Liver (tissue), 9 donors: ENCODE results near the gene OCA2. TPM values are rescaled to one million over a fixed set of nuclear protein-coding genes. Genes with fewer than 3 reads are reported as not detected.

ENCODE experiments used
- DNase-seq: peaks from one replicate; pipeline ENCODE4 v3.0.0-alpha.2; 2017; ENCODE audit warnings: low spot score
- H3K27ac ChIP-seq, 2 donors: one replicate each; pipeline ENCODE4 v1.7.0; 2013; ENCODE audit warnings: inconsistent platforms in 2 of 2, low read length in 2 of 2, control low read depth in 1 of 2, low read depth in 1 of 2, mild to moderate bottlenecking in 1 of 2
- H3K27me3 ChIP-seq, 4 donors: one replicate each; pipeline versions ENCODE4 v1.6.1 to v1.7.0; 2013; ENCODE audit warnings: low read length in 3 of 4, inconsistent platforms in 1 of 4, mild to moderate bottlenecking in 1 of 4, moderate library complexity in 1 of 4; ENCODE audit not compliant: control insufficient read depth in 4 of 4, insufficient read depth in 4 of 4
- H3K36me3 ChIP-seq, 4 donors: one replicate each; pipeline versions ENCODE4 v1.6.1 to v1.7.0; 2013; ENCODE audit warnings: low read length in 3 of 4, mild to moderate bottlenecking in 3 of 4, low read depth in 1 of 4, moderate library complexity in 1 of 4; ENCODE audit not compliant: control insufficient read depth in 4 of 4, insufficient read depth in 3 of 4
- H3K4me1 ChIP-seq, 4 donors: one replicate each; pipeline versions ENCODE4 v1.6.1 to v1.7.0; 2013; ENCODE audit warnings: low read length in 3 of 4, mild to moderate bottlenecking in 3 of 4, moderate library complexity in 1 of 4; ENCODE audit not compliant: control insufficient read depth in 4 of 4, insufficient read depth in 4 of 4
- H3K4me3 ChIP-seq, 3 donors: one replicate each; pipeline versions ENCODE4 v1.6.1 to v1.7.0; 2013; ENCODE audit warnings: low read length in 3 of 3, control low read depth in 1 of 3, low read depth in 1 of 3, mild to moderate bottlenecking in 1 of 3
- H3K9ac ChIP-seq, 2 donors: one replicate each; pipeline ENCODE4 v1.7.0; 2013; ENCODE audit warnings: low read length in 2 of 2, mild to moderate bottlenecking in 2 of 2, moderate library complexity in 2 of 2, control low read depth in 1 of 2, low read depth in 1 of 2
- H3K9me3 ChIP-seq, 4 donors: one replicate each; pipeline versions ENCODE4 v1.6.1 to v1.7.0; 2013; ENCODE audit warnings: low read length in 3 of 4; ENCODE audit not compliant: control insufficient read depth in 4 of 4
- CTCF ChIP-seq: fragments of 150-350 bp; IDR thresholded peaks from 2 replicates; pipeline ENCODE4 v1.5.1; 2017; ENCODE audit warnings: improper control_type of control experiment, low read depth, low read length; ENCODE audit not compliant: missing input control
- EGR1 ChIP-seq, 2 donors: IDR thresholded peaks; 2 replicates each; pipeline ENCODE4 v1.6.1; 2016 to 2018; ENCODE audit warnings: antibody characterized with exemption in 2 of 2, low read depth in 2 of 2
- FOXA1 ChIP-seq: IDR thresholded peaks from 2 replicates; pipeline ENCODE4 v1.6.1; 2016; ENCODE audit warnings: antibody characterized with exemption
- FOXA2 ChIP-seq: IDR thresholded peaks from 2 replicates; pipeline ENCODE4 v1.6.1; 2016; ENCODE audit warnings: antibody characterized with exemption
- GABPA ChIP-seq, 2 donors: IDR thresholded peaks in 1 of 2; conservative IDR thresholded peaks in 1 of 2; 2 replicates each; pipeline ENCODE4 v1.6.1; 2016; ENCODE audit warnings: antibody characterized with exemption in 2 of 2, mild to moderate bottlenecking in 1 of 2, moderate library complexity in 1 of 2
- HNF4A ChIP-seq, 2 donors: conservative IDR thresholded peaks; 2 replicates each; pipeline ENCODE4 v1.6.1; 2016; ENCODE audit warnings: antibody characterized with exemption in 2 of 2, mild to moderate bottlenecking in 2 of 2
- HNF4G ChIP-seq: IDR thresholded peaks from 2 replicates; pipeline ENCODE4 v1.6.1; 2016; ENCODE audit warnings: antibody characterized with exemption
- JUND ChIP-seq, 2 donors: IDR thresholded peaks; 2 replicates each; pipeline ENCODE4 v1.6.1; 2016; ENCODE audit warnings: antibody characterized with exemption in 2 of 2
- NR2F2 ChIP-seq: IDR thresholded peaks from 2 replicates; pipeline ENCODE4 v1.6.1; 2016; ENCODE audit warnings: antibody characterized with exemption
- RAD21 ChIP-seq, 2 donors: IDR thresholded peaks; 2 replicates each; pipeline ENCODE4 v1.6.1; 2016; ENCODE audit warnings: antibody characterized with exemption in 2 of 2, mild to moderate bottlenecking in 2 of 2
- RXRA ChIP-seq, 2 donors: IDR thresholded peaks; 2 replicates each; pipeline ENCODE4 v1.6.1; 2017 to 2018; ENCODE audit warnings: antibody characterized with exemption in 2 of 2, mild to moderate bottlenecking in 1 of 2
- TAF1 ChIP-seq: conservative IDR thresholded peaks from 2 replicates; pipeline ENCODE4 v1.6.1; 2016; ENCODE audit warnings: antibody characterized with exemption, mild to moderate bottlenecking
- YY1 ChIP-seq: IDR thresholded peaks from 2 replicates; pipeline ENCODE4 v1.6.1; 2016; ENCODE audit warnings: antibody characterized with exemption, mild to moderate bottlenecking
- ZBTB33 ChIP-seq: IDR thresholded peaks from 2 replicates; pipeline ENCODE4 v1.6.1; 2016; ENCODE audit warnings: antibody characterized with exemption
- WGBS: extraction: QIAGEN DNeasy Blood & Tissue Kit; methylation state at CpG from one replicate; pipeline ENCODE4 v1.1.7; 2013; 5-methylcytosine and 5-hydroxymethylcytosine counted together
- polyA plus RNA-seq, 2 donors: library from polyadenylated mRNA; stranded (reverse) in 1 of 2; unstranded in 1 of 2; fragments of 200-250 nt in 1 of 2; fragments of >200 nt in 1 of 2; fragmentation: Nextera tagmentation in 1 of 2; extraction: Ambion mirVana in 1 of 2; gene quantifications; one replicate each; pipeline versions ENCODE4 v1.2.1 to v1.2.3, GENCODE V29; 2013 to 2015
- total RNA-seq, 2 donors: library from RNA; depleted of rRNA; stranded (reverse); fragments of >200 nt; gene quantifications; one replicate each; pipeline ENCODE4 v1.2.3, GENCODE V29; 2014
- TF ChIP-seq, protein P1 (sequence below): IDR thresholded peaks from 2 replicates; pipeline ENCODE4 v1.6.1; 2016; ENCODE audit warnings: antibody characterized with exemption
- TF ChIP-seq, protein P2 (sequence below): IDR thresholded peaks from 2 replicates; pipeline ENCODE4 v1.6.1; 2016; ENCODE audit warnings: antibody characterized with exemption
- TF ChIP-seq, protein P3 (sequence below): IDR thresholded peaks from 2 replicates; pipeline ENCODE4 v1.6.1; 2016; ENCODE audit warnings: antibody characterized with exemption, mild to moderate bottlenecking
- donor health status: healthy.
- donor health status: healthy.
- donor health status: healthy.
- donor health status: healthy.
- donor health status: healthy.

The OCA2 gene
- total and polyA plus RNA-seq, 4 donors = 0.02 to 0.56 (median 0.15) TPM

DNA sequence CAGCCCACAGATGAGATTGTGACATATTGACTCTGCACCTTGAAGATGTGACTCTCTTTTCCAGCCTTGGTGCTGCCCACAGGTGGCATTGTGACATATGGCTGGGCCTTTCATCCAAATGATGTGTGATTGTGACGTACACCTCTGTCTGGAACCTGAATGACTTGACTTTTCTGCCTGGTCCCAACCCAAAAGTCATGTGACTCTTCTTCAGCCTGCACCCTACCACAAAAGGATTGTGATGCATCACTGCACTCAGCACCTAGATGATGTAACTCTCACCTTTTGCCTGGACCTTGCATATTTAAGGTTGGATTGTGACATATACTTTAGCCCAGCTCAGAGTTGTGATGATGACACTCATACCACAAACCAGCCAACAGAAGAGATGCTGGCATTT is 204.5 kb downstream of the OCA2 start:
- H3K4me1 ChIP-seq = no peaks in the 10 kb centered on the region
- no peak for DNase-seq
- no peak overlapping the region for H3K4me3 ChIP-seq
- H3K9me3 ChIP-seq = peaks cover 0 to 13% (median 5%) of the 10 kb centered on the region in 4 donors
- TF ChIP-seq RXRA (IDR thresholded peaks at IDR 0.05) (no peak), TAF1 (no peak), HNF4A (conservative IDR thresholded peaks at IDR 0.05) (no peak), RAD21 (IDR thresholded peaks at IDR 0.05) (no peak), FOXA2 (no peak), JUND (IDR thresholded peaks at IDR 0.05) (no peak), GABPA (IDR thresholded peaks at IDR 0.05 in 1 of 2, conservative IDR thresholded peaks at IDR 0.05 in 1 of 2) (no peak), YY1 (no peak), CTCF (no peak), EGR1 (IDR thresholded peaks at IDR 0.05; ENCODE audit: low read depth in 2 of 2) (no peak), NR2F2 (no peak), FOXA1 (no peak), ZBTB33 (no peak), HNF4G (no peak)
- TF ChIP-seq, protein P1, sequence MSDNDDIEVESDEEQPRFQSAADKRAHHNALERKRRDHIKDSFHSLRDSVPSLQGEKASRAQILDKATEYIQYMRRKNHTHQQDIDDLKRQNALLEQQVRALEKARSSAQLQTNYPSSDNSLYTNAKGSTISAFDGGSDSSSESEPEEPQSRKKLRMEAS = no peak
- TF ChIP-seq, protein P2, sequence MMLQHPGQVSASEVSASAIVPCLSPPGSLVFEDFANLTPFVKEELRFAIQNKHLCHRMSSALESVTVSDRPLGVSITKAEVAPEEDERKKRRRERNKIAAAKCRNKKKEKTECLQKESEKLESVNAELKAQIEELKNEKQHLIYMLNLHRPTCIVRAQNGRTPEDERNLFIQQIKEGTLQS = no peak
- TF ChIP-seq, protein P3, sequence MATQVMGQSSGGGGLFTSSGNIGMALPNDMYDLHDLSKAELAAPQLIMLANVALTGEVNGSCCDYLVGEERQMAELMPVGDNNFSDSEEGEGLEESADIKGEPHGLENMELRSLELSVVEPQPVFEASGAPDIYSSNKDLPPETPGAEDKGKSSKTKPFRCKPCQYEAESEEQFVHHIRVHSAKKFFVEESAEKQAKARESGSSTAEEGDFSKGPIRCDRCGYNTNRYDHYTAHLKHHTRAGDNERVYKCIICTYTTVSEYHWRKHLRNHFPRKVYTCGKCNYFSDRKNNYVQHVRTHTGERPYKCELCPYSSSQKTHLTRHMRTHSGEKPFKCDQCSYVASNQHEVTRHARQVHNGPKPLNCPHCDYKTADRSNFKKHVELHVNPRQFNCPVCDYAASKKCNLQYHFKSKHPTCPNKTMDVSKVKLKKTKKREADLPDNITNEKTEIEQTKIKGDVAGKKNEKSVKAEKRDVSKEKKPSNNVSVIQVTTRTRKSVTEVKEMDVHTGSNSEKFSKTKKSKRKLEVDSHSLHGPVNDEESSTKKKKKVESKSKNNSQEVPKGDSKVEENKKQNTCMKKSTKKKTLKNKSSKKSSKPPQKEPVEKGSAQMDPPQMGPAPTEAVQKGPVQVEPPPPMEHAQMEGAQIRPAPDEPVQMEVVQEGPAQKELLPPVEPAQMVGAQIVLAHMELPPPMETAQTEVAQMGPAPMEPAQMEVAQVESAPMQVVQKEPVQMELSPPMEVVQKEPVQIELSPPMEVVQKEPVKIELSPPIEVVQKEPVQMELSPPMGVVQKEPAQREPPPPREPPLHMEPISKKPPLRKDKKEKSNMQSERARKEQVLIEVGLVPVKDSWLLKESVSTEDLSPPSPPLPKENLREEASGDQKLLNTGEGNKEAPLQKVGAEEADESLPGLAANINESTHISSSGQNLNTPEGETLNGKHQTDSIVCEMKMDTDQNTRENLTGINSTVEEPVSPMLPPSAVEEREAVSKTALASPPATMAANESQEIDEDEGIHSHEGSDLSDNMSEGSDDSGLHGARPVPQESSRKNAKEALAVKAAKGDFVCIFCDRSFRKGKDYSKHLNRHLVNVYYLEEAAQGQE = no peak
- no peaks in the 10 kb centered on the region for H3K36me3 ChIP-seq
- WGBS = 80% methylated on average over 1 of the region's 1 CpG
- H3K27me3 ChIP-seq = no peaks in the 10 kb centered on the region
- no peak overlapping the region for H3K9ac ChIP-seq
- no peak overlapping the region for H3K27ac ChIP-seq

- Histone ChIP-seq H3K27me3 (no peaks in the 10 kb centered on the region), H3K4me1 (no peaks in the 10 kb centered on the region), H3K9me3 (peaks cover 0 to 10% (median 5%) of the 10 kb centered on the region in 4 donors), H3K4me3 (no peak overlapping the region), H3K36me3 (no peaks in the 10 kb centered on the region), H3K27ac (no peak overlapping the region), H3K9ac (no peak overlapping the region)
- DNase-seq = no peak
- WGBS = 82% methylated on average over 3 of the region's 3 CpGs
- TF ChIP-seq, protein P1 = no peak
- TF ChIP-seq ZBTB33 = no peak
- no peak for TF ChIP-seq NR2F2
- TF ChIP-seq, protein P3 = no peak
- no peak for TF ChIP-seq RXRA (IDR thresholded peaks at IDR 0.05)
- no peak for TF ChIP-seq EGR1 (IDR thresholded peaks at IDR 0.05; ENCODE audit: low read depth in 2 of 2)
- TF ChIP-seq, protein P2 = no peak
- TF ChIP-seq TAF1 = no peak
- TF ChIP-seq HNF4A (conservative IDR thresholded peaks at IDR 0.05) = no peak
- no peak for TF ChIP-seq RAD21 (IDR thresholded peaks at IDR 0.05)
- TF ChIP-seq JUND (IDR thresholded peaks at IDR 0.05) = no peak
- TF ChIP-seq FOXA1 = no peak
- no peak for TF ChIP-seq HNF4G
Observed at GRCh38 chr15:27889258-27889657, 209.9 kb downstream of the OCA2 start.
